Limb (tissue), 2 donors: ENCODE results near the gene RCOR1.
"Not testable (repeated sequence)": the region's sequence is repeated elsewhere in the genome, so short reads cannot be mapped to it uniquely, and the experiment has no call there.

ENCODE experiments used
- DNase-seq, 2 donors: peaks; one replicate each; pipeline ENCODE4 v3.0.0-alpha.2; 2016; ENCODE audit errors: extremely low spot score in 2 of 2

RCOR1 gene

DNA sequence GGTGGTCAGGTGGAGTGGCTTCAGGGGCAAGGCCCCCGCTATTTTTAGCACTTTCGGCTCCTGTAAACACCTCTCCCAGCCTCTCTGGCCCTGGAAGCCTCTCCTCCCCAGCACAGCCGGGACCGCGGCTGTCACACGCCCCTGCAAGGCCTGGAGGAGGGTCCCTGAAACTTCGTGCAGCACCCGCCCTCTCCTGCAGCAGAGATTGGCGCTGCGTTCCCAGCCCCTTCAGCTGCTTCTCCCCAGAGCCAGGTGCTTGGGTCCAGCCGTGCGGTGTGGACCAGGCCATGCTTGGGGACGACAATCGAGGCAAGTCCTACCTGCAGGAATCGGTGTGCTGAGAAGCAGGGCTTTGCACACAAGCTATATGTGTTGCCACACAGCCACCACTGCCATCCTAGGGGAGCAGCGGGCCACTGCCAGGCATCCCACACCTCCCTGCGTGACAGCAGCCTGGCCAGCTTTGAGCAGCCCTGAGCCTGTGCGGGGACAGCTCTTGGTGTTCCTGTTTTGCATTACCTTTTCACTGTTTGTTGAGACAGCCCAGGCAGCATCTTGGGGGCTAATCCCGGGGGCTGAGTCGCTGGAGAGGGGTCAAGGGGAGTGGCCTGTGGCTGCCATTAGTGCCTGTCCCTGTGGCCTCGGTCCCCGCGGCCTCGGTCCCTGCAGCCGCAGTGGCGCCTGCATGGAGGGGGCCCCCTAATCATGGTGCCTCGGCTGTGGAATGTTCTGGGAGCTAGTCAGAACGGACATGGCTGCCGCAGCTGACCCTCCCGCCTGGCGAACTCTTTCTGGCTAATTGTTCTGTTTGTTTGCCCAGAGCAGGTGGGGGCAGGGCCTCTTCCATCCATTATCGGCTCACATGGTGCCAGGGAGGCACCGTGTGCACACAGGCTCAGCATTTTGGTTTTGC, 157.2 kb downstream of the RCOR1 start:
- DNase-seq = no peak

DNA sequence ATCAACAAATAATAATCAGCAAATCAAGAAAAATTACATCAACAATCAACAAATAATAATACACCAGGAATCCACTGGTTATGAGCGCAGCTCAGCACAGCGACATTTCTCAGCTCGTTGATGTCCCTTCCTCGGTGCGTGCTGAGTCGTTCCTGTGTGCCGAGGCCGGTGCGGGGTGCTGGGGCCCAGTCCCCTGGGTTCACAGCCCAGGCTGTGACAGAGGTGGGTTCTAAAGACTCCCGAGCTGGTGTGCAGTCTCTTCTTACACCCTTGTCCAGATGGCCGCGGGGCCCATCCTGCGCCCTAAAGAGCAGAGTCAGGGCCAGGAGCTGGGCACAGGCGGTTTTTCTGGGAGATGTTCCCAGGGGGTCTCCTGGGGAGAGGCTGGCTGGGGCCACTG, 157.9 kb downstream of the RCOR1 start:
- no peak for DNase-seq

DNA sequence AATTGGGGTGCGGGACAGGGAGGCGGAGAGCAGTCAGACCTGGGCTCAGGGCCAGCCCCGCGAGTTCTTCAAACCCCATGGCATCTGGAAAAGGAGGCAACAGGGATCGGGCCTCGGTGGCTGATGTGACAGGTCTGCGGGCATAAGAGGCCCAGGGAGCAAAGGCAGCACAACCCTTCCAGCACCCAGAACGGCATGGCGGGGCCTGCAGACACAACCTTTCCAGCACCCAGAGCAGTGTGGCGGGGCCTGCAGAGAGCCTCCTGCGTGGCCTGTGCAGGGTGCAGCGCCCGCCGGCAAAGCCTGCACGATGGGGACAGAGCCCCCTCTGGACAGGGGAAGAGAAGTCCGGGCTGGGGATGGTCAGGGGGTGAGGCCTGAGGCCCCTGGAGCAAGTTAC, 158.6 kb downstream of the RCOR1 start:
- DNase-seq = no peak

DNA sequence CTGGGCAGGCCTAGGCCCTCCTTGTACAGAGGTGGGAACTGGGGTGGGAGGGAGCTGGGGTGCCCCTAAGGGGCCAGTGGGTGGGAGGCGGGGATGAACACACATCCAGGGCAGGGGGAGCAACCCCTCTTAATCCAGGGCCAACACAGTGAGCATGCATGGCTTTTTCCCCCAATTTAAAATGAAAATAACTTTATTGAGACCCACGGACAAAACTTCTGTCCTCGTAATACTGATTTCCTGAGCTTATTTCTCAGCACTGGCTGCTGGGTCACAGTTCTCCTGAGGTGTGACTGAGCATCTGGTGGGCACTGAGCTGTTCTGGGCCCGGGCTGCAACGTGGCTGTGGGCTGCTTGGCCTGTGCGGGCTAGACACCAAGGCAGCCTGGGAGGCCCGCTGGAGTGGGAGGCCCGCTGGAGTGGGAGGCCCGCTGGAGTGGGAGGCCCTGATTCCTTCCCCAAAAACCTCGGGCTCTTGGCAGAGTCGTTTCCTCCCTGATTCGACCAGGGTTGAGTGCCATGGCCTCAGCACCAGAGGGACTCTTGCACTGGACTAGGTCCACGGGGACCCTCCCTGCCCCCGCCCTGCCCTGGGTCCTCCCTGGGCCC, 159.9 kb downstream of the RCOR1 start:
- no peak for DNase-seq

DNA sequence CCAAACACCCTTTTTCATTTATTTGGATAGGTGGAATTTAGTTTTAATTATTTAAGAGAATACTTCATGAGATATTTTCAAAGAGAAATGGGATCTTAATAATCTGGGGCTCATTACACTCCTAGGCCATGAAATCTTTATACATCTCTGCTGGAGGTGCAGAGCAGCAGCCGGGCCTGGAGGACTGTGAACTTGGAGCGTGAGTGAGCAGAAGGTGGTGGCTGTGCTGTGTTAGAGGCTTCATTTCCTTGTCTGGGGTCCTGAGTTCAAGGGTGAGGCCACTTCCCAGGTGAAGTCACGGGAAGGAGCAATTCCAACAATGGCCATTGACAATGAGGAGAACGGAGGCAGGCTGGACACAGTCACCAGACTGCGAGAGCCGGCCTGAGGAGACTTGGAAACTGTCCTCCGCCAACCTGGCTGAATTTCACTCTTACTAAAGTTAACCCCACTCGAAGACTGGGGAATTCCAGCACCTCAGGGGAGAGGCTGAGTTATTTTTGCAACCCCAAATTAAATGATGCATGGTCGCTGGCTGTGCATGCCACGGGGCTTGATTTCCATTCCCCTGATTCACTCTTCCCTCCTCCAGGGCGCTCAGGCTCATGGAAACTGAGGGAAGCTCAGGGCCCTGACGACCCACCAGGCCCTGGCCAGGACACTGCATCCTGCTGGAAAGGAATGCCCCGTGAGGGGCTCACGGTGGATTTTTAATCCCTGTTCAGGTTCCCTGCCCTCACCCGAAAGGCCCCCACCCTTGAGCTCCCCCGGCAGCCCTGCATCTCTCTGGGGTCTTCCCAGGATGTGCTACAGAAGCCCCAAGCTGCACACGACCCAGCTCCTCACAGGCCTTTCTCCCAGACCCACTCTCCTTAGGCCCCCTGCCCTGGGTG, 162.2 kb downstream of the RCOR1 start:
- DNase-seq = no peak

DNA sequence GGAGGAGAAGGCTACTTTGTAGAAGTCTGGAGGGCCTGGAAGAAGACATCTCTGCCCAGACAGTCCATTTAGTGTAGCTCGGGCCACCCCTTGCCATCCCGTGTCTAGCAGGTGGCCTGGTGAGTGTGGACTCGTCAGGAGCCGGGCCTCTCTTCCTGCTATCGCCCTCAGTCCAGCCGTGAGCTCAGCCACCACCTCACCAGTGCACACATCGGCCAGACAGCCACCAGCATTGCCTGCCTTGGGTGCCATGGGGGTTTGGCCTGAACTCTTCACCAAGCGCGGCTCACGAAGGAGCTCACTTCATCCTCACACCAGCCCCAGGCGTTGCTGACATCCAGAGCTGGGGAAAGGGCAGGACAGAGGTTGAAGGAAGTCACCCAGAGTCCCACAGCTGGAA, 165.2 kb downstream of the RCOR1 start:
- no peak for DNase-seq

DNA sequence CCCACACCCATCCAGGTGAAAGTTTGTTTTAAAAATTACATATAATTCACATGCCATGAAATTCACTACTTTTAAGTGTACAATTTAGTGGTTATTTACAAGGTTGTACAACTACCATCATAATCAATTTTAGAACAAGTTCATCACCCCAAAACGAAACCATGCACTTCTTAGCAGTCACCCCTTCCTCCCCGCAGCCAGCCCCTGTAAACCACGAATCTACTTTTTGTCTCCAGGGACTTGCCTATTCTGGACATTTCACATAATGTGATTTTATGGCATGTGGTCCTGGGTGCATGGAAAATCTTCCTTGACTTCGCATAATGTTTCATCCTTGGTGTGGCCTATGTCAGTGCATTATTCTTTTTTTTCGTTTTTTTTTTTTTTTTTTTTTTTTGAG, 165.6 kb downstream of the RCOR1 start:
- no peak for DNase-seq

DNA sequence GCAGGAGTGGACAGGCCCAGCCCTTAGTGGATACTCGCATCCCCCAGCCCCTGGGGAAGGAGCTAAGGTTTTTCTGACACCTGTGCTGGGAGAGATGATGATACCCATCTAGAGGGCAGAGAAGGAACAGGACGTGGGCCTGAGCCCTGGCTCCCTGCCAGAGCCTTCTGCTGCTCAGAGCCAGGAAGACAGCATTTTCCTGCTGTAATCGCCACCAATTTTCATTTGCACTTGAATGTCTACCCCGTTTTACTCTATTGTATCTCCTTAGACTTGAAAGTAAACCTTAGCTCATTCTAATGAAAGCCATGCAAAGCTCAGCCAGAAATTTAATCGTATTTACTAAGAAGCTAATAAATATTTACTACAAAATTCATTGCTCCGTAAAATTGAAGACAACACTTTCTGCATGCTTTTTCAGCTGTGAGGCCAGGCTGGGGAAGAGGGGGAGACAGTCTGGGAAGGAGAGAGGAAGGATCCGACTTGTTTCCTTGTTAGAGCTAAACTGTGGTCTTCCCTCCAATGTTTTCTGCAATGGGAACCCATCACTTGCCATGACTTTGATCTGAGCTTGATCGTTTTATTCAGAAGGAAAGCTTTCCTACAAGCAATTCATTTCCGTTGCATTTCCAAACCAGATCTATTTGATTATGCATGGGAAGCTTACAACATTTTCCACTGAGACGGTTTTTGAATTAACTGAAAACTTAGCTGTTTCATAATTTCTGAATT, 167.2 kb downstream of the RCOR1 start:
- no peak for DNase-seq

DNA sequence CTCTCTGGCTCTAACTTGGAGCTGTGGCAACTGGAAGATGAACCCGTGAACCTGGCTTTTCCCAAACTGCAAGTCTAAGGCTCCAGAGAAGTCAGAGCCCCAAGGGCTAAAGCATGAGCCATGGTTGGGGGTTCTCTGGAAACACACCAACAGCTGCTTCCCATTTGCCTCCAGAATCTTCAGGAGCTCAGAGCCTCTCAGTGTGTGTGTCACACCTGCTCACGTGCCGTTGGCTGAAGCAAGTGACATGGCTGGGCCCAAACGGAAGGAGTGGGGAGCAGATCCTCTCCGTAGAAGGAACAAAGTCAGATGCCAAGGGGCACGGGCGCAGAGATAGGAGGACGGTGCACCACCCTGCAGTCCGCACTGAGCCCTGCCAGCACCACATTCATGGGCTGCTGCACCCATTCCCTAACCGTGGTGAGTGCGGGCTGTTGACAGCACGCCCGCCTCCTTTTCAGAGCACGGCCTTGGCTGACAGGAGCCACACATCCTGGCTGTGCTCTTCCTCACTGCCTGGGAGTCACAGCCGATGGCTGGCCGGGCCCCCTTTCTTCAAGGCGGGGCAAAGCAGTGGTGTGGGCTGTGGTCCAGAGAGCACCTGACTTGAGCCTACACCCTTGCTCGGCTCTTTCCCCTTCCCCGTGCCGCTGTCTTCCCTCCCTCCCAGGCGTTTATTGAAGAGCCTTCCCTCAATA, 168.2 kb downstream of the RCOR1 start:
- DNase-seq = no peak

DNA sequence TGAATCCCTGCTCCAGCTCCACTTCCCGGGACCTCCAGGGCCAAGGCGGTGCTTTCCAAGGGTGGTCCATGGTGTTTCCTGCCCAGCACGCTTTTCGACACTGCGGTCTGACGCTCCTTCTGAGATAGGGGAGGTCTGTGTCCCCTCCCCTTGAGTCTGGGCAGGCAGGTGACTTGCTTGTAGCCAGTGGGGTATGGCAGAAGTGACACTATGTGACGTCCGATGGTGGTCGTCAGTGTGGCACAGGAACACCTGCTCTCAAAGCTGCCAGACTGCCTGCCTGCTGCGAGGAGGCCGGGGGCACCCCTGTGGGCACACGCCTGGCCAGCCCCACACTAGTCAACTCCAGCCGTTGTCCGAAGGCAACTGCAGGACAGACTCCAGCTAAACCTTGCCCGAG, 168.8 kb downstream of the RCOR1 start:
- no peak for DNase-seq

DNA sequence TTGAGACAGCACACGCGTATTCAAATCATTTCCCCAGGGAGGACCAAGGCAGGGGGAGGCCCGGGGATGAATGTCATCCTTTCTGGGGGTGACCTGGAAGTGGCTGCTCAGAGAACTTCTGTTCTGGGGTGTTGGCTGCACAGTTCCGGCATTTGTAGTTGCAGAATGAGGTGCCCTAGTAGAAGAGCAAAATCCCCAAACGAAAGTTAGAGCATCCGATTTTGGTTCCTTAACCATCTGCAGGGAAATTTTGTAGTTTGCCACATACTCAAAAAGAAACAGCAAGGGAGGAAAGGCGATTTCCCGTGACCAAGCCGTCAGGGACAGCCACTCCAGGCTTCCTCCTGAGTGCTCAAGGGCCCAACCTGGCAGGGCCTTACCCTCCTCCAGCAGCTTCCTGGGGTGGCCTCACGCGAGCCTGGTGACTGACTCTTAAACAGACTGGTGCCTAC, 171.8 kb downstream of the RCOR1 start:
- no peak for DNase-seq

DNA sequence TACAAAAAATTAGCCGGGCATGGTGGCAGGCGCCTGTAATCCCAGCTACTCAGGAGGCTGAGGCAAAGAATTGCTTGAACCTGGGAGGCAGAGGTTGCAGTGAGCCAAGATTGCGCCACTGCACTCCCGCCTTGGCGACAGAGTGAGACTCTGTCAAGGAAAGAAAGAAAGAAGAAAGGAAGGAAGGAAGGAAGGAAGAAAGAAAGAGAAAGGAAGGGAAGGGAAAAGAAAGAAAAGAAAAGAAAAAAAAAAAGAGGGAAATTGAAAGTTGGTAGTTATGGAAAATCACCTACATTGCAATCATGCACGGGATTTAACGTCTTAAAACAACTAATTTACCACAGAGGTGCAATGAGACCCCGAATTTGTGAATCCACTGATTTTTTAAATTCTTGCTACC, 173.3 kb downstream of the RCOR1 start:
- not testable (repeated sequence) for DNase-seq

DNA sequence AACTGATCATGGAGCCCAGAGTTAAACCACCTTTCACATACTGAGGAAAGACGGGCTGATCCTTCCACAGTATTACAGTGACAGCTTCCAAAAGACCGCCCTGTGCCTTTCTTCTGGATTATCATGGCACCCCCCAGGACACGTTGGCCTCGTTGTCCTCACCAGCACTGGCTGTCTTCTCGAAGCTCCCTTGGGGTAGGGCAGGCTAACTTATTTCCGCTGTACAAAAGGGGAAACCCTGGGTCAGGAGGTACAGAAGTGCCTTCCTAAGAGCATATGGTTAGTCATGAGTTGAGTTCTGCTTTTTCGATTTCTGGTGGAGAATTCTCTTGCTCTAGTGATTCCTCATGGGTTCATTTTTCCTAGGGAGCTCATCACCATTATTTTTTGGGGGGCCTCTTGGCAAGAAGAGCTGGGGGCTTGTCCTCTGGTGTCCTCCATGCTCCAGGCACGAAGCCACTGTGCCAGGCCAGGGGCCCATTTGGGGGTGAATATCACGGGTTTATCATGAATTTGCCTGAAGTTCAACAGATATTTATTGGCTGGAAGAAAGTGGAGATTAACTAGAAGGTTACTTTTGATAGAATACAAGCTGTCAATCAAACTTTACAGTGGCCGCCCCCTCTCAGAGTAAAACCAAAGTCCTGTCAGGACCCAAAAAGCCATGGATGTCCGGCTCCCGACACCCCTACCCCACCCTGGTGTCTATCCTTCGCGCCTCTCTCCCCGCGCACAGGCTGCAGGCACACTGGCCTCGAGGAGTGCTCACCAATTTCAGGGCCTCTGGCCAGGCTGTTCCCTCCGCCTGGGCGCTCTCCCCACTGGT, 176.0 kb downstream of the RCOR1 start:
- DNase-seq = no peak

DNA sequence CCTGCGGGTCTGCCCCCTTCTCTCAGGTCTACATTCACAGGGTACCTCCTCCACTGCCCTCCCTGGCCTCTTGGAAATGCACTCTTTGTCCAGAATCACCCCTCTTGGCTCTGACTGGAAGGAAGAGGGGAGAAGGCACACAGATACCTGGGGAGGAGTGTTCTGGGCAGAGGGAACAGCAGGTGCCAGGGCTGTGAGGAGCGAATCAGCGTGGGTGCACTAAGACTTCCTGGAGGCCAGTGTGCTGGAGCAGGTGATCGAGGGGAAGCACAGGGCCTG, 176.5 kb downstream of the RCOR1 start:
- DNase-seq = no peak

DNA sequence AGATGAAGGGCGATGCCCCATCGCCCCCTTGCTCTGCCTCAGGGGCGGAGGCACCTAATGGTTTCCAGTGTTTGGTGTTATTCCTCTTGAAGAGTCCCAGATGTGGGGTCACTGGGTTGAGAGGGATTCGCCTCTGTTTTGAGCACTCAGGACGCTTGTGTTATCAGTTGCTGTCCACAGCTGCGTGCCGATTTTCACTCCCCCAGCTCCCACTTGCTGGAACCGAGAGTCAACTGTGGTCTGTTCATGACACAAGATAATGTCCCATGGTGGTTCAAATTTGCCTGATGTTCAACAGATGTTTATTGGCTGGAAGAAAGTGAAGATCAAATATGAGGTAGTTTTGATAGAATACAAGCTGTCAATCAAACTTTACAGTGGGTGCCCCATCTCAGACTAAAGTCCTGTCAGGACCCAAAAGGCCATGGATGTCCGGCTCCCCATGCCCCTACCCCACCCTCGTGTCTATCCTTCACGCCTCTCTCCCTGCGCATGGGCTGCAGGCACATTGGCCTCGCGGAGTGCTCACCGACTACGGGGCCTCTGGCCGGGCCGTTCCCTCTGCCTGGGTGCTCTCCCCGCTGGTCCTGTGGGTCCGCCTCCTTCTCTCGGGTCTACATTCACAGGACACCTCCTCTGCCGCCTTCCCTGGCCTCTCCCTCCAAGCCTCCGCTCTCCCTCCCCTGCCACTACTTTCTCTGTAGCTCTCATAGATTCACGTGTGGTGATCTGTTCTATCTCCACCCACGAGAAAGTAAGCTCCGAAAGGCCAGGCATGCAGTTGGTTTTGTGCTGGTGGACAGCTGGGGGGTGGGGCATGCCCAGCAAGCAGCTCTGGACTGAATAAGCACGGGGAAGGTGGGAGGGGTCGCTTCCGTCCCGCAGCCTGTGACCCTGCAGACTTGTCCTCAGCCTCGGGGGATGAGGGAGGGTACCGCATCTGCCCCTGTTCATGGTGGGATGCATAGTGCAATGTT, 178.0 kb downstream of the RCOR1 start:
- DNase-seq = no peak

DNA sequence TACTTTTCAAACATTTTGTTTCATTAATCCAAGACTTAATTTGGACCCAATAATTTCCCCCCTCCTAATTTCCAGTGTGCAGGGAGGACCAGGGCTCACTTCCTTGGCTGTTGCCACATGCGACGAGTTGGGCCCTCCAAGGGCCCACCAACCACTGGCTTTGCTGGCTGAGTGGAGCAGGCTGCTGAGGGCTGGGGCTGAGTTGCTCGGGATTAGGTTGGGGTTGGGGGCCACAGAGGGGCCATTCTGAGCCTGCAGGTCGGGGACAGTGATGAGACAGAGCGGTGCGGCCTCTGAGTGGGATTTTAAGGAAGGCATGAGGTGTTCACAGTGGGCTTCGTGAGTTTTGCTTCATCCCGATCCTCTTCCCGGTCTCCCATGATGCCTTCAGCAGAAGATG, 178.7 kb downstream of the RCOR1 start:
- no peak for DNase-seq

DNA sequence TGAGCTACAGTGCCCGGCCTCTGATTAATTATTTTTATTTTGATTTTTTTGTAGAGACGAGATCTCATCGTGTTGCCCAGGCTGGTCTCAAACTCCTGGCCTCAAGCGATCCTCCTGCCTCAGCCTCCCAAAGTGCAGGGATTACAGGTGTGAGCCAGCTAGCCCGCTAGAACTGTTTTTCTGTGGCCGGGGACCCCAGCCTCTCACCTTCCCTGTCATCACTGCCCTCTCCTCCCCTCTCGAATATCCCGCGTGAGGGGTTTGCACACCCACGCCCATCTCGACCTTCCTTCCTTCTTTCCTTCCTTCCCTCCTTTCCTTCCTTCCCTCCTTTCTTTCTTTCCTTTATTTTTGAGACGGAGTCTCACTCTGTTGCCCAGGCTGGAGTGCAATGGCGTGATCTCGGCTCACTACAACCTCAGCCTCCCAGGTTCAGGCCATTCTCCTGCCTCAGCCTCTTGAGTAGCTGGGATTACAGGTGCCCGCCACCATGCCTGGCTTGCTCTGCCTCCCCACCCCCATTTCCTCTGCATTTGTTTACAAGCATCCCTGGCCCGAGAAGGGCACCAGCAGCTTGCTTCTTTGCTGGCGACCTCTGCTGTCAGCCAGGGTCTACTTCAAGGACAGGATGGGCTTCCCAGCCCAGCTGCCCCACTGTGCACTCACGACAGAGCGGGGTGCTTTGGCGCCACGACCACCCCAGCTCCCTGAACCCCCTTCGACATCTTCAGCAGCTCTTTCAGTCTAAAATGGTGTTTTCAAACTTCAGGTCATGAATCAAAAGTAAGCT, 180.5 kb downstream of the RCOR1 start:
- DNase-seq = no peak
